Activated CD4-positive, CD25-positive, alpha-beta regulatory T cell treated with anti-CD3 and anti-CD28 coated beads, Interleukin-2, amount 50 U/mL, for 24 hours (primary cell): Measurements from ENCODE around the gene BTG4.

Experiments
- ATAC-seq, 2 donors: fragments of 150-1000 bp; cut with Tn5 transposase; one replicate each; pipeline ENCODE4 v1.10.0; 2021; ENCODE audit warnings: mild to moderate bottlenecking in 1 of 2, moderate library complexity in 1 of 2

Gene BTG4

DNA sequence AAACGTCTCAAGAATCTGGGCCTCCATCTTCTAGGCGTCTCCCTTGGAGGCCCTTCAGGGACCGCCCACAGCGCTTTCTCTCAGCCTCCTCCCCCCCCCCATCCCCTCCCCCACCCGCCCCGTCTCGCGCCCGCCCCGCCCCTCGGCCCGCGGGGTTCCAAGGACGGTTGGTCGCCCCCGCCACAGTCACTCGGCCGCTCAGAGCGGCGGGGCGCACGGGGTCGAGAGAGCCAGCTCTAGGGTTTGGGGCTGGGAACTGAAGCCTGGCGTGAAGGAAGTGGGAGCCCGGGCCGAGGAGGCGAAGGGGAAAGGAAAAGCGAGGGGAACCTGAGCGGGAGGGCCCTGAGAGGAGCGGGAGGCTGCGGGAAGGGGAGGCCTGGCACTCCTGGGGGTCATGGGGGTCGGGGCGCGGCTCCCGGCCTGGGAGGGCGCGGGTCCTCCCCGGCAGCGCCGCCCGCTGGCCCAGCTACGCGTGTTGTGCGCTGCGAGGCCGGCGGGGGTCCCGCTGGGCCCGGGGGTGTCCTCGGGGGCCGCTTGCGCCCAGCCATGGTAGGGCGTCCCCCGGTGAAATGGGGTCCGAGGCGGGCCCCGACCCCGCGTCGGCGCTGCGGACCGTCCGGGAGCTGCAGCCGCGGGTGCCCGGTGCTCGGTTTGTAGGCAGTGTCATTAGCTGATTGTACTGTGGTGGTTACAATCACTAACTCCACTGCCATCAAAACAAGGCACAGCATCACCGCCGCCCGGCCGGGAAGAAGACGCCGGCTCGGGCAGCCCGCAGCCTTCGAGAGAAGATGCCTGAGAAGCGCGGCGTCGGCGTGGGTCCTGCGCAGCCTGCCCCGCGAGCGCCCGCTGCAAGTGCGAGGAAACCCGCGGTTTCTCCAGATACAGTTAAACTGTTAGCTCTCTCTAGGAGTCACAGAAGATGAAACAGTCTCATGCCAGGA lies at the start of gene BTG4:
BTG4 (minus strand) TSS at position 91 of the 944 bp plus-strand sequence. CDS start 13,610 bp downstream, outside the sequence.
- ATAC-seq: peak; percentile 48 to 61

DNA sequence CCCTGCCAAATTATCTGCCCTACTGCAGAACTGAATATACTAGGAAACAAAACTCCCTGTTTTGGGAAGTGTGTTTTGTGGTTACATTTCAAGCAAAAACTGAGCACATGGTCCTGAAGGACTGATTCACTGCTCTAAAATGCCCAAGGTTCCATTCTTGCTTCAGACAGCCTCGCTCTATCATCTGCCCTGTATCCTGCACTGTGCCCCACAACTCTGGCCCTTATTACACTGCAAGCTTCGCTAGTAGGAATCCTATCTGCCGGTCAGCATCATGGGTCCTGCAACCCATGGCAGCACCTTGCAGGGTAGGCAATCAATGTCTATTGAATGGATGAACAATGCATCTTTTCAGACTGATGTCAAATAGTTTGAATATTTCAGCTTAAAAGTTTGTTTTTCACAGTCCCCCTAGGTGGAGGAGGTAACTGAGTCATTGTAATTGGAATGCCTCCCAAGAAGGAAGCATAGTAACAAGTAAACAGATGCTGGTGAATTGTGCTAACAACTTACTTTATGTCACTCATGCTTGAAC lies 49.7 kb upstream of the BTG4 start:
- ATAC-seq: no peak

DNA sequence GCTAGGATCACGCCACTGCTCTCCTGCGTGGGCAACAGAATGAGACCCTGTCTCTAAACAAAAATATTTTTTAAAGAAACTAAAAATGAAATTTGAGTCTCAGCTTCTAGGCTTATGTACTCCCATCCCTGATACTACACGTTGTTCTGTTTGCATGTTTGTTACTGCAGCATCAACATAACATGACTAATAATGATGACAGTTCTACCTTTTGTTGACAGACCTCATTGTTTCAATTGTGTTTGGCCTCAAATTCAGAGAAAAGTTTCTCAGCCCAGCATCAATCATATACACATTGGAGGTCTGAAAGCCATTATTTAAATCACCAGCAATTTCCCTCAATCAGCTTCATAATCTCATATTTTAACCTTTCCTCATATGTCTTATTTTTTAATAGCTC lies 49.1 kb upstream of the BTG4 start:
- ATAC-seq: no peak

DNA sequence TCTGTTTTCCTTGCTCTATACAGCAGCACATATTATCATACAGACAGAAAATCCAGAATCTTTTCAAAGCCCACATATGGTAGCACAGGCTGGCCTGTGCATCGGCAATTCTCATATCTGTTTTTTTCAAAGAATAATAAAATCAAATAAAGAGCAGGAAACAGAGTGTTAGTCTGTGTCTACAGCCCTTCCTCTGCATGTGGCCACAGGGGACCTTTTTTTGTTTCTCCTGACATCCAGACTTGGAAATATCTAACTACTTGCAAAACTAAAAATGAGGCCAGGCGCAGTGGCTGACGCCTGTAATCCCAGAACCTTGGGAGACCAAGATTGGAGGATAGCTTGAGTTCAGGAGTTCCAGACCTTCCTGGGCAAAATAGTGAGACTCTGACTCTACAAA lies 48.6 kb upstream of the BTG4 start:
- ATAC-seq: no peak

DNA sequence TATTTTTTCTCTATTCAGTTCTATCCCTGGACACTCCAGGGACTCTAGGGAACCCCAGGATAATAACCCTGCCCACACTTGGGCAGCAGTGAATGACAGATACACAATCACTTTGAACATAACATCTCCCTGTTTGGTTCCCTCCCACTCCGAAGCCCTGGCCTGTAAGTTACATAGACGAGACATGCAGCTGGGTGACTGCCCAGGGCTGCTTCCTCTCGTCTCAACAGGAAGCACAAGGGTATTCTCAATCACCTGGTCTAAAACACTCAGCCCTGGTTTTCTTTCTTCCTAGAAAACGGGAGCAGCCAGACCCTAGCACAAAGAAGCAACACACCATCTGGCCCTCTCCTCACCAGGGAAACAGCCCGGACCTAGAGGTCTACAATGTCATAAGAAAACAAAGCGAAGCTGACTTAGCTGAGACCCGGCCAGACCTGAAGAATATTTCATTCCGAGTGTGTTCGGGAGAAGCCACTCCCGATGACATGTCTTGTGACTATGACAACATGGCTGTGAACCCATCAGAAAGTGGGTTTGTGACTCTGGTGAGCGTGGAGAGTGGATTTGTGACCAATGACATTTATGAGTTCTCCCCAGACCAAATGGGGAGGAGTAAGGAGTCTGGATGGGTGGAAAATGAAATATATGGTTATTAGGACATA lies 47.7 kb upstream of the BTG4 start:
- ATAC-seq: no peak

DNA sequence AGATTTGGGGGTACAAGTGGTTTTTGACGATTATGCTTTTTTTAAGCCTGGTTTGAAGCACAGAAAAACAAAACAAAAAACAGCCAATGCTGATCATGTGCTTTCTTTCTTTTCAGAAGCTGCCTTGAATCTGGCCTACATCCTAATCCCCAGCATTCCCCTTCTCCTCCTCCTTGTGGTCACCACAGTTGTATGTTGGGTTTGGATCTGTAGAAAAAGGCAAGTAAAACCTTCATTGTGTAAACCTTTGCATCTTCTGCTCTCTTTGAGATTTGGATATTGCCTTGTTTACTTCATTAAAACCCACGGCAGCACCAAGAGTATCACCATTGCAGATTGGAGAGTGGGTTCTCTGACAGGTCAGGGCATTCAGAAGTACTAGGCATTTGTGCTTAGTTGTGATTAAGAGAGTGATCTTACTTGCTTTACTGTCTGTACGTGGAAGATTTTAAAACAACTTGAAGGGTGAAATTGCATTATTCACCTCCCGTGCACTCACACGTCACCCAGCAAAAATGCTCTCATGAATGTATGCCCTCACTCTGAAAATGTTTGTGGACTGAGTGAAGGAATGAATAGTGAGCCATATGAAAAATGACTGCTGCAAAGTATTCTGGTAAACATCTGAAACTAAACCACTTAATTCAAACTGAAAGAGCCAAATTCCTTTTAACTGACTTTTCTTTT lies 45.4 kb upstream of the BTG4 start:
- ATAC-seq: no peak

DNA sequence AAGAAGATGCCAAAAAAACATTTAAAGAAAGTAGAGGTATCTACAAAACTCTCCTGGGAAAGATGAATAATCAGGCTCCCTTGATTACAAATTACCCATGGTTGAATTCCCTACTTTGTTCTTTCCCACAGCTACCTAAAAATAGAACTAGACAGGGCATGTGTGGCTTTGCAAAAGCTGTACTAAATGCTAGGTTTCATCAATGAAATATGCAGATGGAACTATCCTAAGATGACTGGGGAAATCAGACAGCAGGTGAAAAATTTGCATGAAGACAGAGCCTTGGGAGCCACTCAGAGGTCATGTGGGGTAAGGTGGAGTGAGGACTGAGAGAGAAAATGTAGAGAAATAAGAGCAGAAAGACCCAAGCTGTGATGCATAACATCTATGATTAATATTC lies 43.1 kb upstream of the BTG4 start:
- no peak for ATAC-seq

DNA sequence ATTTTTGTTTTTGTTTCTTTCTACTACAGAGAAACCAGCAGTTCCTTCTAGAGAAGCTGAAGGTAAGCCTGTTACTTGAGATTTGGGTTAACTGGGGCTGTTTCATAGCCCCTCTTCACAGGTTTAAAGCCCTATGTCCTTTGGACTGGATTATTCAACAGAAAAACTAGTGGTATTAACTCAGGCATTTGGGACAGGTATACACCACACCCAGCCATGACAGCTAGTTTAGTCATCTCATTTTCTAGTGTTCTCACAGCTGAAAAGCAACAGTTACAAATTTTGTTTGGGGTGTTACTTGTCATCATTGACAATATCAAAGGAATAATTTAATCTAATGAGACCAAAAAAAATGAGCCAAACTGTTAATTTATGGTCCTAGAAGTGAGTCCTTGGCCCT lies 42.3 kb upstream of the BTG4 start:
- ATAC-seq: no peak

DNA sequence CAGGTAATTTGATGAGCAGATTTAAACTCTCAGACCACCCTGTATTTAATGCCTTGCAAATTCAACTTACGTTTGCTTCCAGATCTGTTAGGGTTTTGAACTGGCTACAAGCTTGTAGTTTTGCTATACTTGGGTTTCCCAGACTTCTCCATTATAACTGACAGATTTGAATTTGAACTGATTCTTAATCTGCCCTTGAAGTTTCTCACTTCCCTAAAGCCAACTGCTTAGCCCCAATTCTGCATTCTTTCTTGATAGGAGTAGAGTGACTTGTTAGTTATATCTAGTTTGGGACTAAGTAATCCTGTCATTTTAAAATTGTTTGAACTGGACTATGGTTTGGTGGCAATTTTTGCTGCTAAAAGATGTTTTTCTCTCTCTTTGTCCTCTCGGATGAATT lies 38.1 kb upstream of the BTG4 start:
- no peak for ATAC-seq

DNA sequence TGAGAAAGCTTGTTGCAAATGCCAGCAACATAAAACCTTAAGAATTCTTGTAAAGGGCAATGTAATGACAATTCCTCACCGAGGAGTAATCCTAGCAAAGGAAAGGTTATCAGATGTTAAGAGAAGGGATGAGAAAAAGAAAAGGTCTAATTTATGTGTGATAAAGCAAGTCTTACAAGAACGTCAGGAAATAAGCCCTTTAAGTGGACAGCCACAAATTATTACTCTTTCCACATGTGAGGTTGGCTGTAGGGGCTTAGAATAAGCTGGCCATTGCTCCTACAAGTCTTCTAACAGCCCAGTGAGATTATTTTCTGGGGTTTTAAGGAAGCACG lies 37.6 kb upstream of the BTG4 start:
- no peak for ATAC-seq

DNA sequence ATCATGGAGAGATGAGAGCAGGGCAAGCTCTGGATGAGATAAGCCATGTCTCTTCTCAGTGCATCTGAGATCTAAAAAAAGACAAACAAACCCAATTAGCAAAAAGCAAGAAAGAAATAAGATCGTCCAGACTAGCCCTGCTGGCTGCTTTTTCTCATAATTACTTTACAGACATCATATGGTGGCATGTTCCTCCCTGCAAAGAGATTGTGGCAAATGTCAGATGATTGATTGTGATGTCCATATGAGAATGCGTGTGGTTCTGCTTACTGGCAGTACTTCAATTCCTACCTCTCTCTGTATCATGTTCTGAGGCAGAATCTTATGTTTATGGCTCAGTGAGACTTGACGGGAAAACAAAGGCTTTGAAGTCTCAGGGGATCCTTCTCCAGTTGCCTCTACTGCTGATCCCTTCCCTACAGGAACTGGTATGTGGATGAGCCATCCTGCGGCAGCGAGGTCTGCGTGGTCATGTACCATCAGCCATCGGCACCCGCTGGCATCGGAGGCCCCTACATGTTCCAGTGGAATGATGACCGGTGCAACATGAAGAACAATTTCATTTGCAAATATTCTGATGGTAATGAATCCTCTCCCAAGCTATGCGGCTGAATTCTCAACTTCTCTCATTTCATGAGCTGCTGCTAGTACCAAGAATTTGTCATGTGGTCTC lies 37.1 kb upstream of the BTG4 start:
- no peak for ATAC-seq

DNA sequence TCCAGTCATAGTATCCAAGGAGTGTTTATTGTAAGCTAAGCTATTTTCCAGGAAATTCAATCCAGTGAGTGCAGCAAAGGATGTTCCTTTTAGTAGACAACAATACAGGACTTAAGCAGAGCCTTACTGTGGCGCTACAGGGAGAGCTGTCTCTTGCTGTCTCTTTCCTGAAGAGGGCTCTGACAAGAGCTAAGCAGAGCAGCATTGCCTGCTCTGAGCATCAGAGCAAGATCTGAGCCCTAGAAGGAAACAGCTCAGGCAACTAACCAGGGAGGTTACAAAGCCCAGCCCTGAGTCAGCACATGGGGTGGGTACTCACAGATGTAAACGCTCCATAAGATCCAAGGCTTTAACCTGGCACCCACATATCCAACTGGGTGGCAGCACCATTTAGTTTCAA lies 36.3 kb upstream of the BTG4 start:
- no peak for ATAC-seq

DNA sequence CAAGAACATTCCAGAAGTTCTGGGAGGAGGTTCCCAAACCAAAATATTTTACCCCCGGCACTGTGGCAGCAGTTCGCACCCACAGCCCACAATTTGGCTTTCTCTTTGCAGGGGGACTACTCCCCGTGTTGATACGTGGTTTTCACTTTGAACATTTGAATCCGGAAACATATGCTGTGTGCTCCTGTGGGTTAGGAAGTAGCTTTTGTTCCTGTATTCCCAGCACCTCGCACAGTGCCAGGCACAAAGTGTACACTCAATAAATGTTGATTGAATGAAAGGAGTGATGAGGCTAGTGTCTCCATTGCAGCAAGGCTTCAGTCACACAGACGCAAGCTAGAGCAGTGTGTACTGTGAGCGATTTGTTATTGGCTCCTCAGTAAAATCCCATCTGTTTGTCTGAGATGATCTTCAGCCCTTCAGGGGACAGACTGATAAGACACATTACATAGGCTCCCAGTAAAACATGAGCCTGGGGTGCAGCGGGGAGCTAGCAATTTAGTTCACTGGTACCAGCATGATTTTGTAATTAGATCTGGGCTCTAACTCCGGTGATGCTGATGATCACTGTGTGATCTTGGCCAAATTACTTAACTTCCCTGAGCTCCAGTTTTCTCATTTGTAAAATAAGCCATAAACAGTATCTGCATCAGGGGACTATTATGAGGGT lies 30.6 kb upstream of the BTG4 start:
- no peak for ATAC-seq

DNA sequence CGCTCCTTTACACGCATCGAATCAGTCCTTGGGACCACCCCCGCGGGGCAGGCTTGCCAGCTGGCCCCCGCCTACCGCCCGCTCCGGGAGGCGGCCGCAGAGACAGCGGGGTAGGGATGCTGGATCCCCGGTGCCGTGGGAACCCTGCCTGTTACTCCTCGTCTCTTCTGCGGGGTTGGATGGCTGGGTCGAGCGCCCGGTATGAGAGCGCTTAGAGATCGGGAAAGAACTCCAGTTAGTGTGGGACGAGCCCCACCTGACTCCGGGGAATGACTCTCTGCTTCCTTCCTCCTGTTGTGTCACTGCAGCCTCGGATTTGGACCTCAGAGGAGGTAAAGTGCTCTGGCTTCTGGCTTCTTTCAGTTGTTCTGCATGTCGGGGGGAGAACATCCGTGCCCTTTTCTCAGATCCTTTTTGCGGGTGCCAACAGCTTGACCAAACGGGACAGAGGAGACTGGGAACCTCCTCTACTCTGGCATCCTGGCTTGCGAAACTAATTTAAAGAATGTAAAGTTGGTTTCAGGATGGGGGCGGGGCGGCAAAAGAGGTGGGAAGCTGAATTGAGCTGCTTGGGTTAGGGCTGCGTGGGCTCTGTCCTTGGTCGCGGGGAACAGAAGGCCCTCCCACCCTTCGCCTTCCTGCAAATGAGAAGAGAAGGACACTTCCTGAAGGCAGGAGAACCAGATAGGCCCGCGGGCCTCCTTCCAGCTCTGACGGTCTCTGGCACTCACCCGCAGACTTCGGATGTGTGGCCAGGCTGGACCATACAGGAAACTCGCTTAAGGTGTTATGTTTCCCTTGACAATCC lies 29.3 kb upstream of the BTG4 start:
- ATAC-seq: no peak

DNA sequence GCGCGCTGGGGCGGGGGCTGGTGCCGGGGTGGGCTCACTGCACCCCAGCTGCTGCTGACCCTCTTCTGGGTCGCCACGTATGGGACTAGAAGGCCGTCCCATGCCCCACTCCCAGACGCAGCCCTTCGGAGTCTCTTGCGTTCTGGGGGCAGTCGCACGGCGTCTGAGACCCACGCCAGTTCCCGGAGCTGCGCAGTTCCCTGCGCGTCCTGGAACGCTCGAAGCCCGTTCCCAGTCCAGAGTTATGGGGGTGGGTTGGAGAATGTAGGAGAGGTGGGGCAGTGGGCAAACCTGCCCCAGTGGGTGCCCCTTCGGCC lies 28.7 kb upstream of the BTG4 start:
- no peak for ATAC-seq

DNA sequence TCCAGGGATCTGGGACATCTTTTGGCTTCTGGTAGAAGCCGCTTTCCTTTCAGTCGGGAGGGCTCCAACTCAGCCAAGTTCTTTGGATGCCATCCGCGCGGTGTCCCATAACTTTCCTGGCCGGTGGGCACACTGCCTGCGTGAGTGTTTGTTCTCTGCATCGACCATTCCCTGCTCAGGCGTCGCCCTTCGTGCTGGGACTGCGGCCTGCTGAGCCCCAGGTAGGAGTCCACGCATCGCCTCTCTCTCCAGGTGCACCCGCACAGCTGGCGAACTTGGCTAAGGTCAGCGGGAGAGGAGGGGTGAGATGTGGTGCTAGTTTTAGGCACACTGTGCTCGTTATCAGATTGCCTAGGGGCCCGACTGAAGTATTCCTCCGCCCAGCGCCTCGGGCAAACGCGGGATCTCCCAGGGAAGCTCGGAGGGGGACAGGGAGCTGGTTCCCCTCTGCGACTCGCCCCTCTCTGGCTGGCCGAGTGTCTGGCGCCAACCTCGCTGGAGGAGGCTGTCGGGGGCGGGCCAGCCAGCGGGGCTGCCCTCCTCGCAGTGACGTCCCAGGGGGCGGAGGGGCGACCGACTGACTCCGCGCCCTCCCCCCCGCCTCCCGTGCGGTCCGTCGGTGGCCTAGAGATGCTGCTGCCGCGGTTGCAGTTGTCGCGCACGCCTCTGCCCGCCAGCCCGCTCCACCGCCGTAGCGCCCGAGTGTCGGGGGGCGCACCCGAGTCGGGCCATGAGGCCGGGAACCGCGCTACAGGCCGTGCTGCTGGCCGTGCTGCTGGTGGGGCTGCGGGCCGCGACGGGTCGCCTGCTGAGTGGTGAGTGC lies 28.1 kb upstream of the BTG4 start, which contains the start of gene LAYN:
LAYN (plus strand) TSS at position 607 of the 823 bp plus-strand sequence; CDS start at position 731, 124 bp downstream.
- peak; percentile 37 to 42 for ATAC-seq

DNA sequence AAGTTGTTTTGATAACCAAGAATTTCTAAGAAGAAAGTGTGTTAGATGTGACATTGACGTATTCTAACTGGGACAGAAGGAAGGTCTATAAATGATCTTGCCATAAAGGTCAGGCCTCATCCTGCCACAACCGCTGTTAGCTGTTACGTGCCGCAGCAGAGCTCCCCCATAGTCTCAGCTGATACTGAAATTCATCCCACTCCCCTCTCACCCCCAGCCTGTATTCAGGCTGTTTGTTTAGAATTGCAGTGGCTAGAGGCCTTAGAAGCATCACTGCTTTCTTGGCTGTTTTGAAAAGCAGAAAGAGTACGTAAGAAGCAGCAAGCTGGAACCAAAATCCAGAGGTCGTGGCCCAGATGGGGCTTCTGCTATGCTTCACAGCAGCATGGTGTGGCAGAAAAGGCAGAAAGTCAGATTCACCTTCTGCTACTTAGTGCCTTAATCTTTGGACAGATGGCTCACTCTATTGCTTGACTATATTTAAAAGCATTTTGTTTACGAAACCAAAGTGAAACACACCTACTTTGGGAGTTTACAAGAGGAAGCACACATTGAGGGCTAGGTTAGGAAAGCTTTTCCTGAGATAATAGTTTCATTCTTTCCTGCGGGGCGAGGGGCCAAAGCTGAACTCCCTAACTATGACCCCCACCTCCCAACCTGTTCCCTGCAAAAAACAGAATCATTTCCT lies 27.4 kb upstream of the BTG4 start:
- peak; percentile 61 to 64 for ATAC-seq

DNA sequence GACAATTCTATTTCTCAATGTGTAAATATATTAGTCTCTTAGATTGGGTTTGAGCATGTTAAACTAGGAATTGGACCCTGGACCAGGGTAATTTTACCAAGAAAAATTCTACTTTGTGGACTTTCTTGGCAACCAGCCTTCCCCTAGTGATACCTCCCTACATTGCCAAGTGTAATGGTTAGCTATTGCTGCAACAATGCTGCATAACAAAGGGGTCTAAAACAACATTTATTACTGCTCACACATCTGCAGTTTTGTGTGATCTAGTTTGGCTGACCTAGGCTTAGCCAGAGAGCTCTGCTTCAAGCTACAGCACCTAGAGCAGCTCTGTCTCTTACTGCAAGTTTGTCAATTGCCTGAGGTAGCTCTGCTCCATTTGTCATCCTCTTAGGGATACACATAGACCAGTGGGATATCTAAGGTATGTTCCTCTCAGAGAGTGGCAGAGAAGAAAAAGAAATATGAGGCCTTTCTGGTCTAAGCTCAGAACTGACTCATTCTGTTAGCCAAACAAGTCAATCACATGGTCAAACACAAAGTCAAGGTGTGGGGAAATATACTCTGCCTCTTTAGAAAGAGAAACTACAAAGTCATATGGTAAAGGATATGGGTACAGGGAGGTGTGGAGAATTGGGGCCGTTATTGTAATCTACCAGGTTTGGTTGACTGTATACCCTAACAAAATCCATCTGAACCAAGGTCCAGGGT lies 26.4 kb upstream of the BTG4 start:
- peak; percentile 73 to 75 for ATAC-seq

DNA sequence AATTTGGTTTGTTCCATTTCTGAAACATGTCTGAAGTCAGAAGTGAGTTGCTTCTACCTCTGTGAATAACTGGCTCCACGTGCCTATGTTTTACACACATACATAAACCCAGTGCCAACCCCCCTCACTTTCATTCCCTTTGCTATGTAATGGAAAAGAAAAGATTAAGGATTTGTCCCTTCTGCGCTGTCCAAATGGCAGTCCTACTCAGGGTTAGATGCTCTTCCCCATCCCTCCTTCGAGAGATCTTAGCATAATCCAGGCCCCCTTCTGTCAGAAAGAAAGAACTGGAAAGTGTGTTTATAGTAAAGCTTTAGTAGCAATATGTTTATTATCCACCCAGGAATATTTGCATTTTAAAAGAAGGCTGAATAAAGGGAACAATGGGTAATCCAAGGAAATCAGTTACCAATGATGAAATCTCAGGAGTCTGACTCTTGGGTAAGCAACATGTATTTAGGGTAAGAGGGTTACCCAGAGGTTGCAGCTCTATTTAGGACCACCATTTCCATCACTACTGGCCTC lies 25.2 kb upstream of the BTG4 start:
- ATAC-seq: no peak
